HG03460 (cell line): ENCODE results near the gene CHIC2.

ENCODE experiments used
- ATAC-seq: cut with Tn5 transposase; IDR thresholded peaks from one replicate; pipeline ENCODE4 v1.9.1; 2021; ENCODE audit not compliant: unreplicated experiment

CHIC2 gene

DNA sequence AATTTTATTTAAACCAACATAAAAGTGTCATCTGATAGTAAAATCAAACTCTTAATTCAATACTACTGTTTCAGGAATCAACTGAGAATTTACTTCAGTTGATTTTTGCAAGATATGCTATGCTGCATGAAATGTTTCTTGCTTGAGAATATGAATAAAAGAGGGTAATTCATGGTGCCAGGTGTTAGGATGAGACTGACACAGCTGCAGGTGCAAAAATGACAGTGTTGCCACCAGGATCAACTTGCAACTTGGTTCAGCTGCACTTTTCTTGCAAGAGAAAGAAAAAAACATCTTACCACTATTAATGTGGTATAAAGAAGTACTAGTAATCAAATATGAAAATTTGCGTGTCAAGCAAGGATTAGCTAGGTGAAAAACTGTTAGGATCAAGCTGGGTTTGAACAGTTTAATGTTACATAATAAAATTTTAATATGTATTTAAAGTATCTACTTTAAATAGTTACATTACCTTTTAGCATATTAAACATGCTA is 49.7 kb downstream of the CHIC2 start:
- no peak for ATAC-seq

- ATAC-seq = no peak
These were observed 53.2 kb downstream of the CHIC2 start for GRCh38 chr4:54011201-54011600.

- ATAC-seq = no peak
These were observed 57.6 kb downstream of the CHIC2 start for GRCh38 chr4:54006755-54007154.

DNA sequence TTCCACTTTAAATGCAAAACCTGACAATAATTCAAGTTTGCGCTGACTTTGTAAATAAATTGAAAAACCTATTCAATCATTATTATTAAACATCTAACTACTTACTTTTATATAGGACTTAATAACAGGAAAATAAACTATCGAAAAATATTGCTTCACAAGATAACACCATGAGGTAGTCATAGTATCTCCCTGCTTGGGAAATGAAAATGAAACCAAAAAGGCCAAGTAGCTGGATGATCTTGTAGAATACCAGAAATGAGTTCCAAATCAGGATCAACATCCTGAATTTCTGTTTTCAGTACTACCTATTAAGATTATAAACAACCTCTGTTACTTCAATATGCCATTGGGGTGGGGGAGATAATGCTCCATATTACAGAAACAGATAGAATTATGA is 58.9 kb downstream of the CHIC2 start:
- ATAC-seq = no peak

- ATAC-seq = no peak
These were observed 59.9 kb downstream of the CHIC2 start for GRCh38 chr4:54004463-54004862.

GRCh38 chr4:54001668-54002365 is 62.6 kb downstream of the CHIC2 start:
- no peak for ATAC-seq

DNA sequence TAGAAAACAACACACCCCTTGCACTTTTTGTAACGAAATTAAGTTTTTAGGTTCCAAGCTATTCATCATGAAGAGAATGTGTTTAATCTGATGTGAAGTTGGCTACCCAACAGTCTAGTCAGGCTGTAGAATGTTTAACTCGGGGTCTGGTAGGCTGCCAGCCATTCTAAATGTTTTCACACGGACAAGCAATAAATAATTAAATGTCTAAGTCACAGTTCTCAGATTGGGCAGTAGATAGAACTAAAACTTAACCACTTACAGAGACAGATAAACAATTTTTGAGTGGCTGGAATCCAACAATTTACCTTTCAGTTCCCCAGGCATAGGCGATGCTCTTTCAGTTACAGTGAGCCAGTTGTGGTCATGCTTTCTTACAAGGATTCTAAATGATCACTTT is 66.5 kb downstream of the CHIC2 start:
- no peak for ATAC-seq

- ATAC-seq = no peak
These were observed 69.9 kb downstream of the CHIC2 start for GRCh38 chr4:53994382-53995102.

GRCh38 chr4:53992785-53993184 is 71.6 kb downstream of the CHIC2 start:
- no peak for ATAC-seq

GRCh38 chr4:53991821-53992220 is 72.6 kb downstream of the CHIC2 start:
- ATAC-seq = no peak

- no peak for ATAC-seq
These were observed 73.8 kb downstream of the CHIC2 start for GRCh38 chr4:53990641-53991040.

- no peak for ATAC-seq
These were observed 76.6 kb downstream of the CHIC2 start for GRCh38 chr4:53987761-53988171.

- ATAC-seq = no peak
These were observed 78.3 kb downstream of the CHIC2 start for GRCh38 chr4:53986062-53986461.

DNA sequence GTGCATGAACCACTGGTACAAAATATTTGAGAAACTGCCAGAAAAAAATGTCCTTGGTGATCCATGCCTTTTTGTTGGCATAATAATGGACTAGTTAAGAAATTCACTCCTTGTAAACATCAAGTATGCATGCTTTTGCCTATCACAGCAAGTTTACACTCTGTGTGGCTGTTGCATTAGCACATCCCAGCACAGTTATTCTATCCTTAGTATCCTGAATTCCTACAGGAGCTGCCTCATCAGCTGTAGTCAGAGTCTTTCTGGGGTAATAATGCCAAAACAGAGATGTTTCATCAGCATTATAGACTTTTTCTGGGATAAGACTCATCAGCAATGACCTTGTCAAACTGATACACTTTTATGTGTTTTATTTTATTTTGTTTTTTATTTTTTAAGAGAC is 82.8 kb downstream of the CHIC2 start:
- ATAC-seq = no peak

DNA sequence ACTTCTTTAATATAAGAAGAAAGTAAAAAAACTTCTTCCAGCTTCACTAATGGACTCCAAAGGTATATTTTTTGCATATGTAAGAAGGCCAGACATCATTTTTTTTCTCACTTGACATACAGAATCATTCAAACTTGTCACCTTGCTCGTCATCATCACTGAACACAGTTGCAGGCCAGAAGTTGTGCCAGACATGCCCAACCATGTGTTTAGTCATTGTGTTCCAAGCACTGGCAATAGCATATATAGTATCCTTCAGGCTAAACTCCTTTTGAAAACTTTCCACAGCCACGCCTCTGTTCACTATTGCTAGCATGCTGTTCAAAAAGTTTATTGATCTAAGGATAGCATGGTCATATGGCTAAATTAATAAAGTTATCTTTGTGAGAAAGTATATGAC is 83.3 kb downstream of the CHIC2 start:
- ATAC-seq = no peak

- ATAC-seq = no peak
These were observed 89.8 kb downstream of the CHIC2 start for GRCh38 chr4:53974561-53974960.

GRCh38 chr4:53967986-53968385 is 96.4 kb downstream of the CHIC2 start:
- ATAC-seq = no peak

GRCh38 chr4:53963781-53964180 is 100.6 kb downstream of the CHIC2 start:
- ATAC-seq = no peak

DNA sequence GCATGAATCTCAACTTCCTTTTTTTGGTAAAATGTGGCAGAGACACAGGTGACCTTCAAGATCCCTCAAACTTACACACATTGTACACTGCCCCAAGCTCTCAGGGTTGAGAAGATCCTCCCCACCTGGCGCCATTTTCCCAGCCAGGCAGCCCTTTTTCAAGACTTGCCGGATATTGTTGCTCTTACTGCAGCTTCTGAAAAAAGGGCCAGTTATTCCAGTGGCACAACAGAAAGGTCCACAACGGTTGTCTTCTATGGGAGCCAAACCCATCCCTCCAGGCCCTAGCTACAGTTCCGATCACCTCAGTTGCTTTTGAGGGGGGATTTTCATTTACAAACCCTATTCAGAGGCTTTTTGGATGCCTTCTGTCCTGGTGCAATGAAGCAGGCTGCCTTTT is 101.1 kb downstream of the CHIC2 start:
- ATAC-seq = no peak

DNA sequence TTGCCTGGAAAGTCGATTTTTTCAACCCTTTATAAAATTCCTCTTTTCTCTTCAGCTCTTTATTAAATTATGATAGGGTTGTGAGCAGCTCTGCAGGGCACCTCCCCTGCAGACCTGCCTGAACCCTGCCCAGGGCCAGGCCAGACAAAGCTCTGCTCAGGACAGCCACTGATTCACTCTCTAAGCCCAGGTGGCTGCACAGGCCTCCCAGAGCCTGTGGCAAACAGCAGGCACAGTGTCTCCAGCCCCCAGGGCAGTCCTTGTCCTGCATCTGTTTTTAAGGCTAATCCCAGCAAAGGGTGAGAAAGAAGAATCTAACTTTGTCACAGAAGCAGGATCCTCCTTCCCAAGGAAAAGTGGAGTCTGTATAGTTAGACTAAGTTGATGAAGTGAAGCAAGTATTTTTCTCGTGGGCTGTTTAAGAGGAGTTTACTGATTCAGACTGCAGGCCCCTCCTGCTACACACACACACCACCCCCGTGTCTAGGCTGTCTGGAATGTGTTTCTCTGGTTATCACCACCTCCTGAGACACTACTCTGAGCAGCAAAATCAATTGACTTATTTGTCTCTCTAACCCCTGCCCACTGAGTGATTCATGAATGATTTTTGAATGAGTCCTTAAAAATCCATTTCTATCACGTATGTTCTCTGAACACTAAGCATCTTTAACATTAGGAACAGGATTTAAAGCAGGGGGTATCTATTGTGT is 101.7 kb downstream of the CHIC2 start:
- no peak for ATAC-seq

DNA sequence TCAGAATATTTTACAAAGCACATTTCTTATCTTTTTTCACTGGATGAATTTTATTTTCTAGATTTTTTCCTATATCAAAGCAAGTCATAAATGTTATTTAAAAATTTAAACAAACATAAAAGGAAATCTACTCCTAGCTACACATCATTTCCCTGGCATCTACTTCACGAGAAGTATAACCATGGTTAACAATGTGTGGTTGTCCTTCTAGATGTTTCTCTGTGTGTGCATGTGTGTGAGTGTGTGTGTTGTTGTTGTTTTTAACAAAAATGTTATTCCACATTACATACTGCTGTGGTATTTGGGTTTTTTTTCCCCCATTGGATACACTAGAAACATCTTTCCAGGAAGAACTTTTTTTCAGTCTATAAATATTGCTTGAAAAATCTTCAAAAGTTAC is 103.1 kb downstream of the CHIC2 start:
- ATAC-seq = no peak

DNA sequence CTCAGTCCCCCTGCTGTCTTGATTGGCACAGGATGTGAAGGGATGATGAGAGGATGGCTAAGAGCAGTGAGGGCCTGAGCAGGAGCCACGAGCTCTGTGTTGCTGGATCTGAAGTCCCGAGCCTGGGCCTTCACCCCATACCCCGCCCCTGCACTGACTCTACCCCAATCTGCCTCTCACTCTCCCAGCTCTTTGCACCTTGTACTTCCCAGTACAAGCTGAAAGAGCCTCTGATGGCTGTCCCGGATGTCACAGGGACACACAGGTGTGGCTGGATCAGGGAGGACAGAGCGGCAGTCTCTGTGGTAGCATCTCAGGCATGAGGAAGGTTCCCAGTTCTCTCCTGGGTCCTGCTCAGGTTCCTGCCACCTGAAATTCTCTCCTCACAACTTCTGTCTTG is 103.6 kb downstream of the CHIC2 start:
- ATAC-seq = no peak
